DMS53 treated with DMSO at 0.1 percent for 48 hours (cell line): ENCODE measurements around the gene CTDSPL.

ENCODE experiments used
- DNase-seq: peaks from one replicate; lab custom pipeline; 2025; ENCODE audit not compliant: unreplicated experiment; lab: John Stamatoyannopoulos, UW

CTDSPL gene

GRCh38 chr3:38015485-38015884 lies 153.8 kb downstream of the CTDSPL start:
- no peak for DNase-seq

GRCh38 chr3:38015984-38016383 lies 154.3 kb downstream of the CTDSPL start:
- no peak for DNase-seq

- no peak for DNase-seq
These were observed 154.7 kb downstream of the CTDSPL start for GRCh38 chr3:38016410-38016809.

GRCh38 chr3:38016847-38017444 lies 155.3 kb downstream of the CTDSPL start:
- DNase-seq: no peak

GRCh38 chr3:38017445-38018295 lies 156.0 kb downstream of the CTDSPL start:
- DNase-seq: no peak

- no peak for DNase-seq
These were observed 156.9 kb downstream of the CTDSPL start for GRCh38 chr3:38018296-38019266.

- DNase-seq: no peak
These were observed 158.1 kb downstream of the CTDSPL start for GRCh38 chr3:38019658-38020341.

- DNase-seq: no peak
These were observed 158.7 kb downstream of the CTDSPL start for GRCh38 chr3:38020342-38020726.

GRCh38 chr3:38021196-38021595 lies 159.5 kb downstream of the CTDSPL start:
- DNase-seq: no peak

GRCh38 chr3:38022301-38022700 lies 160.6 kb downstream of the CTDSPL start:
- no peak for DNase-seq

GRCh38 chr3:38022896-38023709 lies 161.4 kb downstream of the CTDSPL start:
- DNase-seq: no peak

- DNase-seq: no peak
These were observed 165.2 kb downstream of the CTDSPL start for GRCh38 chr3:38026856-38027255.

- no peak for DNase-seq
These were observed 166.1 kb downstream of the CTDSPL start for GRCh38 chr3:38027466-38028465.

GRCh38 chr3:38028621-38029361 lies 167.1 kb downstream of the CTDSPL start:
- no peak for DNase-seq

- DNase-seq: no peak
These were observed 167.9 kb downstream of the CTDSPL start, which contains the start of gene PLCD1 for GRCh38 chr3:38029400-38030125. Gene PLCD1, minus strand, starts transcription at chr3:38029642. Its CDS starts 103 bp downstream, at chr3:38029539.

GRCh38 chr3:38030126-38031021 lies 168.7 kb downstream of the CTDSPL start:
- no peak for DNase-seq
